ENCODE data around the gene UNC119. TPM values are rescaled to one million over a fixed set of nuclear protein-coding genes. Genes with fewer than 3 reads are reported as not detected.
"Not testable (repeated sequence)": the region's sequence is repeated elsewhere in the genome, so short reads cannot be mapped to it uniquely, and the experiment has no call there.

Gene UNC119
- total RNA-seq, 1 experiment from 2014 or later, result 13.0 TPM

DNA sequence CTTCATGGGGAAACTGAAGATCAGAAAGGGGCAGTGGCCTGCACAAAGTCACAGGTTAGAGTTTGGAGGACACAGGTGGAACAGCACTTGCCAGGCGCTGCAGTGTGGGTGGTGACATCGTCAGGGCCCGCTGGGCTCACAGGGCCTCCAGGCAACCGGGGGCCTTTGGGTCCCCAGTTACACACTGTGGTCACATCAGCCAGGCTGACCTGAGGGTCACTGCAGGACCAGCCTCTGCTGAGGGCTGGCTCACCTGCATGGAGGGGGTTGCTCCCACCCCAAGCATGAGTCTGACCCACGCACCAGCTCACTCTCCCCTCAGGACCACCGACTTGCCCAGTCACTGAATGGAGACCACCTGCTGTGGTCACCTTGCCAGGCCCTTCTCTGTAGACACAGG lies 29.2 kb downstream of the UNC119 start:
- Mint-ChIP-seq H3K27me3 (ENCODE audit: unreplicated experiment) (peaks cover 21% of the 10 kb centered on the region), H3K4me1 (ENCODE audit: low read depth, unreplicated experiment) (peaks cover 7% of the 10 kb centered on the region), H3K36me3 (ENCODE audit: insufficient read depth, unreplicated experiment) (peaks cover 4% of the 10 kb centered on the region), H3K9me3 (ENCODE audit: low read depth, unreplicated experiment) (no peaks in the 10 kb centered on the region), H3K27ac (ENCODE audit: unreplicated experiment) (no peak overlapping the region), H3K4me3 (ENCODE audit: low read depth, unreplicated experiment) (no peak overlapping the region)
- TF ChIP-seq, protein P1, sequence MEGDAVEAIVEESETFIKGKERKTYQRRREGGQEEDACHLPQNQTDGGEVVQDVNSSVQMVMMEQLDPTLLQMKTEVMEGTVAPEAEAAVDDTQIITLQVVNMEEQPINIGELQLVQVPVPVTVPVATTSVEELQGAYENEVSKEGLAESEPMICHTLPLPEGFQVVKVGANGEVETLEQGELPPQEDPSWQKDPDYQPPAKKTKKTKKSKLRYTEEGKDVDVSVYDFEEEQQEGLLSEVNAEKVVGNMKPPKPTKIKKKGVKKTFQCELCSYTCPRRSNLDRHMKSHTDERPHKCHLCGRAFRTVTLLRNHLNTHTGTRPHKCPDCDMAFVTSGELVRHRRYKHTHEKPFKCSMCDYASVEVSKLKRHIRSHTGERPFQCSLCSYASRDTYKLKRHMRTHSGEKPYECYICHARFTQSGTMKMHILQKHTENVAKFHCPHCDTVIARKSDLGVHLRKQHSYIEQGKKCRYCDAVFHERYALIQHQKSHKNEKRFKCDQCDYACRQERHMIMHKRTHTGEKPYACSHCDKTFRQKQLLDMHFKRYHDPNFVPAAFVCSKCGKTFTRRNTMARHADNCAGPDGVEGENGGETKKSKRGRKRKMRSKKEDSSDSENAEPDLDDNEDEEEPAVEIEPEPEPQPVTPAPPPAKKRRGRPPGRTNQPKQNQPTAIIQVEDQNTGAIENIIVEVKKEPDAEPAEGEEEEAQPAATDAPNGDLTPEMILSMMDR (IDR thresholded peaks at IDR 0.05; ENCODE audit: unreplicated experiment), result no peak
- intact Hi-C loops (cut with micrococcal nuclease; ENCODE audit: unreplicated experiment), result no loop called here
- DNase-seq, result no peak
- CTCF ChIA-PET, result no interaction called here
- no TSS peak for BruUV-seq (replicated peaks)

DNA sequence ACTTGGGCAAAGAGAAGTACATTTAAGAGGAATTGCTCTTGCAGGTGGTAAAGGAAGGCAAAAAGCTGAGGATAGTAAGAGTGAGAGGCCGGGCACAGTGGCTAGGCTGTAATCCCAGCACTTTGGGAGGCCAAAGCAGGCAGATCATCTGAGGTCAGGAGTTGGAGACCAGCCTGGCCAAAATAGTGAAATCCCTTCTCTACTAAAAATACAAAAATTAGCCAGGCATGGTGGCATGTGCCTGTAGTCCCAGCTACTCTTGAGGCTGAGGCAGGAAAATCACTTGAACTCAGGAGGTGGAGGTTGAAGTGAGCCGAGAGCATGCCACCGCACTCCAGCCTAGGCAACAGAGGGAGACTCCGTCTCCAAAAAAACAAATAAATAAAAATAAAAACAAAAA lies 30.1 kb downstream of the UNC119 start:
- H3K36me3 Mint-ChIP-seq (ENCODE audit: insufficient read depth, unreplicated experiment); BruUV-seq (replicated peaks); H3K4me1 Mint-ChIP-seq (ENCODE audit: low read depth, unreplicated experiment); H3K9me3 Mint-ChIP-seq (ENCODE audit: low read depth, unreplicated experiment); H3K27ac Mint-ChIP-seq (ENCODE audit: unreplicated experiment); H3K4me3 Mint-ChIP-seq (ENCODE audit: low read depth, unreplicated experiment); CTCF ChIA-PET; DNase-seq; intact Hi-C loops (cut with micrococcal nuclease; ENCODE audit: unreplicated experiment): not testable (repeated sequence)
- H3K27me3 Mint-ChIP-seq (ENCODE audit: unreplicated experiment), result peaks cover 28% of the 10 kb centered on the region

DNA sequence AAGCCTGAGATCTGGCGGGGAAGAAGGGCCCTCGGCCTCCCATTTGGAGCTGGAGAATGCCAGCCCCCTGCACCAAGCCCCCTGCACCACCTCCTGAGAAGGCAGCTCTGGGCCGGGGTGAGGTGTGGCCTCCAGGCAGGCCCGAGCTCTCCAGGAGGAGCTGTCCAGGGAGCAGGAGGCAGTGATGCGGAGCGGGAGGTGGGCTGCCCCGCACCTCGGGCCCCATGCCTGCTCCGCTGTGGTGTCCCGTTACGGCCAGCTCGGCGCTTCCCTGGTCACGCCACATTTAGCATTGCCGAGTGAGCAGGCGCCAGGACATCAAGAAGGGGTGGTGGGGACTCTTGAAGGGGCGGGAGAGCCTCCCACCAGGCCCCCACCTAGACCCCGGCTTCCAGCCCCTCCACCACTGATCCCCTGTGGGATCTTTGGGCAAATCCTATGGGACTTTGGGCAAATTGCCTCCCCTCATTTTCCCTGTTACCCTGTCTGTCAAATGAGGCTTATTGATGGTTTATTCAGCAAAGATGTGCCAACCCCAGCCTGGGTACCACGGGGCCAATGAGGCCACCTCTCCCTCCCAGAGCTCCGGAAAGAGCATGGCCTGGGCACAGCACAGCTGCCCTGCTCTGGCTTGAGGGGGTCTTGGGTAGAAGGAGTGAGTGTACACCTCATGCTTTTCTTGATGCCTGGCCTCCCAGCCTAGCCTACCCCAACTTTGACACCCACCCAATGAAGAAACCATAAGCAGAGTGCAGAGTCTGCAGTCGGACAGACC lies 30.9 kb downstream of the UNC119 start:
- peaks cover 30% of the 10 kb centered on the region for H3K27me3 Mint-ChIP-seq (ENCODE audit: unreplicated experiment)
- BruUV-seq (replicated peaks), result no TSS peak

DNA sequence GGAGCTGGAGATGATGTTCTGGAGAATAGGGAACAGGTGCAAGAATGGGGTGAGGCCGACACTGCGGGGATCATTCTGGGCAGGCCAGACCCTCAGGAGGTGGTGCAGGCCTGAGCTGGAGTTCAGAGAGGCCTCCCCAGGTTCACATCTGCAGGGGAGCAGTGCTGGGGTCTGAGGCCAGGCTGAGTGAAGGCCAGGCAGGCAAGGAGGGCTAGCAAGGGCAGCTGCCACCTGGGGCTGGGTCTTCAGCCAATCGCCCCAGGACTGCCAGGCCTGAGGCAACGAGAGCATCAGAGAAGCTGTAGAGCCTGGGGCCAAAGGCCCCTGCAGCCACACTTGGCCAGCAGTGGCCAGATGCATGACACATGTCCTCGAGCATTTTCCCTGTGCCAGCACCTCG lies 31.7 kb downstream of the UNC119 start:
- CTCF ChIA-PET, result no interaction called here
- H3K27me3 Mint-ChIP-seq (ENCODE audit: unreplicated experiment), result peaks cover 38% of the 10 kb centered on the region
- no peaks in the 10 kb centered on the region for H3K36me3 Mint-ChIP-seq (ENCODE audit: insufficient read depth, unreplicated experiment)
- BruUV-seq (replicated peaks), result no TSS peak
- no peaks in the 10 kb centered on the region for H3K9me3 Mint-ChIP-seq (ENCODE audit: low read depth, unreplicated experiment)
- H3K4me1 Mint-ChIP-seq (ENCODE audit: low read depth, unreplicated experiment), result no peaks in the 10 kb centered on the region
- DNase-seq, result no peak
- H3K4me3 Mint-ChIP-seq (ENCODE audit: low read depth, unreplicated experiment), result no peak overlapping the region
- H3K27ac Mint-ChIP-seq (ENCODE audit: unreplicated experiment), result no peak overlapping the region
- TF ChIP-seq, protein P1 (IDR thresholded peaks at IDR 0.05; ENCODE audit: unreplicated experiment), result no peak
- intact Hi-C loops (cut with micrococcal nuclease; ENCODE audit: unreplicated experiment), result no loop called here

More for the DNA sequence above, 30.9 kb downstream of the UNC119 start:
- Mint-ChIP-seq H3K4me1 (ENCODE audit: low read depth, unreplicated experiment) (no peaks in the 10 kb centered on the region), H3K36me3 (ENCODE audit: insufficient read depth, unreplicated experiment) (no peaks in the 10 kb centered on the region), H3K9me3 (ENCODE audit: low read depth, unreplicated experiment) (no peaks in the 10 kb centered on the region), H3K27ac (ENCODE audit: unreplicated experiment) (no peak overlapping the region), H3K4me3 (ENCODE audit: low read depth, unreplicated experiment) (no peak overlapping the region)
- intact Hi-C loops (cut with micrococcal nuclease; ENCODE audit: unreplicated experiment), result no loop called here
- CTCF ChIA-PET, result no interaction called here
- DNase-seq, result no peak
- TF ChIP-seq, protein P1 (IDR thresholded peaks at IDR 0.05; ENCODE audit: unreplicated experiment), result no peak

DNA sequence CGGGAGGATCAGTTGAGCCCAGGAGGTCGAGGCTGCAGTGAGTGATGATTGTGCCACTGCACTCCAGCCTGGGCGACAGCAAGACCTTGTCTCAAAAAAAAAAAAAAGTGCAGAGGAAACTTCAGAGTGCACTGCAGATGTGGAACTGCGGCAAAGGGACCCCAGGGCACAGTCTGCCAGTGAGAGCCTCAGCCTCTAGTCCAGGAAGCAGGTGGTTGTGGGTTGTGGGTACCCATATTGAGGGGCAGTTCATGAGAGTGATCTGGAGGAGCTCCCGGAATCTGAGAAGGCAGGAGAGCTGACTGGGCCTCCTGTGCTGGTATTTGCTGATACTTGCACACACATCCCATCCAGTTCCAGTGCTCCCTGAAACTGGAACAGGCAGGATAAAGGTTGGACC lies 33.2 kb downstream of the UNC119 start:
- CTCF ChIA-PET, result no interaction called here
- DNase-seq, result no peak
- Mint-ChIP-seq H3K4me3 (ENCODE audit: low read depth, unreplicated experiment) (no peak overlapping the region), H3K27ac (ENCODE audit: unreplicated experiment) (no peak overlapping the region), H3K27me3 (ENCODE audit: unreplicated experiment) (peaks cover 53% of the 10 kb centered on the region), H3K4me1 (ENCODE audit: low read depth, unreplicated experiment) (no peaks in the 10 kb centered on the region), H3K9me3 (ENCODE audit: low read depth, unreplicated experiment) (no peaks in the 10 kb centered on the region), H3K36me3 (ENCODE audit: insufficient read depth, unreplicated experiment) (no peaks in the 10 kb centered on the region)
- BruUV-seq (replicated peaks), result no TSS peak
- intact Hi-C loops (cut with micrococcal nuclease; ENCODE audit: unreplicated experiment), result no loop called here
- TF ChIP-seq, protein P1 (IDR thresholded peaks at IDR 0.05; ENCODE audit: unreplicated experiment), result no peak

Data from Calu3 (cell line).